ENCODE results near the gene ACTC1. TPM values are rescaled to one million over a fixed set of nuclear protein-coding genes. Genes with fewer than 3 reads are reported as not detected.

Gene ACTC1
- polyA plus RNA-seq, 1 experiment, result 0.46 TPM

- POLR2A ChIA-PET, result no interaction called here
- peaks cover 27% of the 10 kb centered on the region for H3K27me3 ChIP-seq (ENCODE audit: control insufficient read depth, insufficient read depth, low read length)
- H3K27ac ChIP-seq (ENCODE audit: low read depth, low read length), result no peak overlapping the region
- H3K4me3 ChIP-seq (ENCODE audit: low read depth, low read length), result no peak overlapping the region
- no peak for DNase-seq (ENCODE audit: low read depth, low spot score)
- TF ChIP-seq CTCF (IDR thresholded peaks at IDR 0.05; ENCODE audit: low read depth, low read length), result no peak
- CTCF ChIA-PET, result no interaction called here
- H3K9me3 ChIP-seq (ENCODE audit: control insufficient read depth, insufficient read depth, low read length), result peaks cover 3% of the 10 kb centered on the region; the same call in 1 of the 2 replicates
These were observed 45.7 kb downstream of the ACTC1 start for GRCh38 chr15:34749691-34750090.

Other genes starting within 250 kb of the ACTC1 start
- 21.3 and 25.6 TPM in 2 replicates for gene GOLGA8B, start 211.9 kb downstream of the ACTC1 start, polyA plus RNA-seq (2011; rRNA removed)
- gene GJD2, start 40.6 kb downstream of the ACTC1 start, polyA plus RNA-seq (2011; rRNA removed), result not detected in 2 replicates
- 25.2 and 32.9 TPM in 2 replicates for gene AQR, start 174.2 kb upstream of the ACTC1 start, polyA plus RNA-seq (2011; rRNA removed)
- 20.2 and 26.9 TPM in 2 replicates for gene ZNF770, start 192.7 kb upstream of the ACTC1 start, polyA plus RNA-seq (2011; rRNA removed)

All from AG04450 (cell line).